Activated T-helper 17 cell treated with anti-CD3 and anti-CD28 coated beads, Interleukin-2, amount 50 U/mL, for 72 hours (primary cell): ENCODE results near the gene CEBPZ. TPM values are rescaled to one million over a fixed set of nuclear protein-coding genes. Genes with fewer than 3 reads are reported as not detected.
"Not testable (repeated sequence)": the region's sequence is repeated elsewhere in the genome, so short reads cannot be mapped to it uniquely, and the experiment has no call there.

Experiments
- ATAC-seq: fragments of 150-1000 bp; cut with Tn5 transposase; replicated peaks from 2 replicates; pipeline ENCODE4 v1.10.0; 2021; ENCODE audit warnings: mild to moderate bottlenecking, moderate library complexity
- H3K27ac Mint-ChIP-seq: one replicate; pipeline ENCODE4 v1.8.0; 2022; ENCODE audit warnings: mixed read lengths
- H3K27me3 Mint-ChIP-seq: one replicate; pipeline ENCODE4 v1.8.0; 2022; ENCODE audit warnings: mixed read lengths
- H3K36me3 Mint-ChIP-seq: one replicate; pipeline ENCODE4 v1.8.0; 2022; ENCODE audit warnings: low read depth, mild to moderate bottlenecking, mixed read lengths
- H3K4me1 Mint-ChIP-seq: one replicate; pipeline ENCODE4 v1.8.0; 2022; ENCODE audit warnings: mixed read lengths
- H3K4me3 Mint-ChIP-seq: one replicate; pipeline ENCODE4 v1.8.0; 2022; ENCODE audit warnings: mild to moderate bottlenecking, mixed read lengths
- H3K9me3 Mint-ChIP-seq: one replicate; pipeline ENCODE4 v1.8.0; 2022; ENCODE audit warnings: mixed read lengths
- total RNA-seq, 2 donors: library from RNA; stranded (reverse); gene quantifications; one replicate each; pipeline ENCODE4 v1.2.3, GENCODE V29; 2022

Gene CEBPZ
- total RNA-seq, 2 donors from 2014 or later: 55.6 to 68.3 TPM

- peak; percentile 54 for ATAC-seq
- Mint-ChIP-seq H3K27ac (peak overlapping the region; percentile 49), H3K4me3 (peak overlapping the region; percentile 31)
Observed at GRCh38 chr2:37243435-37243834, 12.0 kb upstream of the CEBPZ start.

DNA sequence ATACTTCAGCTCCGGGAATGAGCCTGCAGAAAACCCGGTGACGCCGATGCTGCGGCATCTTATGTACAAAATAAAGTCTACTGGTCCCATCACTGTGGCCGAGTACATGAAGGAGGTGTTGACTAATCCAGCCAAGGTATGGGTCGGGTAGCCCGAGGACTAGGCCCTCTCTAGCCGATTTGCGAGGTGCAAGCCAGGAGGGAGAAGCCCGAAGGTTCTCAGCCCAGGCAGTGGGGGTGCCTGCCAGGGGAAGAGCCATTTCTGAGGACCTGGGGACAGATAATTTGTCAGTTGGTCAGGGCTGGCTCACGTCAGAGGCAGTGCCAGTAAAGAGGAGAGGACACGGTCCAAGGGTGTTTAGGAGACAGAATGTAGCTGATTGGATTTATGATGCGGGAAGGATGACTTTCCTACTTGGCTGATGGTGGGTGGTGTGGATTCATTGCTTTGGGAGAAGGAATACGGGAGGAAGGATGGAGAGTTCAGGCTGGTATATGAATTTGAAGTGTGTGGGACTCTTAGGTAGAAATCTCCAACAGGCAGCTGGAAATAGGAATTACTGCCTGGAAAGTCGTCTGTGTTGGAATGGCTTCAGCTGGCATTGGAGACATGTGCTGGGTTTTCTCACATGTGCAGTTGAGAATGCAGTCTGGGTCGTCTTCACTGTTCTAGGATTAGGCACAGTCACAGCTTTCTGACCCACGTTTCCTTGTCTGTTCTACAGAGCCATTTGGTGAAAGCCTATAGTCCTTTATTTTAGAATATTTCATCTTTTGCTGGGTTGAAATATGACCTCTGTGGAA, 936 bp upstream of the CEBPZ start:
- H3K27me3 Mint-ChIP-seq: no peaks in the 10 kb centered on the region
- H3K36me3 Mint-ChIP-seq: peaks cover 53% of the 10 kb centered on the region
- no peak overlapping the region for H3K27ac Mint-ChIP-seq
- H3K4me1 Mint-ChIP-seq: peaks cover 15% of the 10 kb centered on the region
- no peaks in the 10 kb centered on the region for H3K9me3 Mint-ChIP-seq
- H3K4me3 Mint-ChIP-seq: no peak overlapping the region
- peak; percentile 19 for ATAC-seq

More at GRCh38 chr2:37243435-37243834, 12.0 kb upstream of the CEBPZ start:
- peaks cover 99% of the 10 kb centered on the region for H3K36me3 Mint-ChIP-seq
- peaks cover 9% of the 10 kb centered on the region for H3K4me1 Mint-ChIP-seq
- no peaks in the 10 kb centered on the region for H3K9me3 Mint-ChIP-seq
- H3K27me3 Mint-ChIP-seq: no peaks in the 10 kb centered on the region

- Mint-ChIP-seq H3K27ac (no peak overlapping the region), H3K36me3 (peaks cover 53% of the 10 kb centered on the region), H3K4me3 (no peak overlapping the region), H3K9me3 (no peaks in the 10 kb centered on the region), H3K27me3 (no peaks in the 10 kb centered on the region), H3K4me1 (peaks cover 19% of the 10 kb centered on the region)
- ATAC-seq: no peak
Observed at GRCh38 chr2:37230581-37230980, 815 bp downstream of the CEBPZ start.

GRCh38 chr2:37228788-37229187, 2.6 kb downstream of the CEBPZ start:
- Mint-ChIP-seq H3K9me3 (no peaks in the 10 kb centered on the region), H3K36me3 (peaks cover 56% of the 10 kb centered on the region), H3K4me3 (no peak overlapping the region), H3K27me3 (no peaks in the 10 kb centered on the region), H3K27ac (no peak overlapping the region), H3K4me1 (peaks cover 13% of the 10 kb centered on the region)
- ATAC-seq: no peak

DNA sequence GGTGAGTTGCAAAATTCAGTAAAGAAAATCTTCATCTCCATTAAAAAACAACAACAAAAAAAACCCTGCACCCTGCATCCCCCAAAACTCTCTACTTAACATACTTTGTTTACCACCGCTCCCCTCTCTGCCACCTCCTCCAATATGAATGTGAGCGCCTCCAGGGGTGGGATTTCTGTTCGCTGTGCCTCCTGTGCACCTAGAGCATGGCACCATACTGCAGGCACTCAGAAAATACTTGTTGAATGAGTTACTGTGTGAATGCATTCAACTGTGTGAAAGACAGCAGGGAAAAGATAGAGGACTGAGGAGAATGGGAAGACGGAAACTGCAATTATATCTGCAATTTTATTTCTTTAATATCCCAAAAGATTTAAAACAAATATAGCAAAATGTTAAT, 4.5 kb downstream of the CEBPZ start:
- H3K9me3 Mint-ChIP-seq: no peaks in the 10 kb centered on the region
- H3K27me3 Mint-ChIP-seq: no peaks in the 10 kb centered on the region
- no peak overlapping the region for H3K27ac Mint-ChIP-seq
- peaks cover 75% of the 10 kb centered on the region for H3K36me3 Mint-ChIP-seq
- H3K4me3 Mint-ChIP-seq: peak overlapping the region; percentile 2
- H3K4me1 Mint-ChIP-seq: peaks cover 26% of the 10 kb centered on the region
- no peak for ATAC-seq

DNA sequence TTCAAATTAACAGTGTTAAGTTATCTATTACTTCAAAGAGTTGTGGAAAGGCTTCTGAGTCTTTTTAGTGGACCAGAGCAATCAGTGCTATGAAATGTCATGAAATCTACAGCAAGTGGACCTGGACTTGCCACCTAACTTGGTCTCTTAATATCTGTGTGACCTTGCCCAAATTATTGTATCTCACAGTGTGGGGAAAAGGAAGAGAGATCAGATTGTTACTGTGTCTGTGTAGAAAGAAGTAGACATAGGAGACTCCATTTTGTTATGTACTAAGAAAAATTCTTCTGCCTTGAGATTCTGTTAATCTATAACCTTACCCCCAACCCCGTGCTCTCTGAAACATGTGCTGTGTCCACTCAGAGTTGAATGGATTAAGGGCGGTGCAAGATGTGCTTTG, 6.3 kb downstream of the CEBPZ start:
- H3K4me1 Mint-ChIP-seq: peaks cover 26% of the 10 kb centered on the region
- peak overlapping the region; percentile 25 for H3K4me3 Mint-ChIP-seq
- H3K36me3 Mint-ChIP-seq: peaks cover 92% of the 10 kb centered on the region
- not testable (repeated sequence) for ATAC-seq, H3K27me3 Mint-ChIP-seq, H3K9me3 Mint-ChIP-seq, H3K27ac Mint-ChIP-seq

GRCh38 chr2:37224063-37224462, 7.3 kb downstream of the CEBPZ start:
- Mint-ChIP-seq H3K27me3 (no peaks in the 10 kb centered on the region), H3K36me3 (peaks cover 96% of the 10 kb centered on the region), H3K4me3 (no peak overlapping the region), H3K4me1 (peaks cover 22% of the 10 kb centered on the region), H3K27ac (no peak overlapping the region), H3K9me3 (no peaks in the 10 kb centered on the region)
- ATAC-seq: no peak

GRCh38 chr2:37223131-37223530, 8.3 kb downstream of the CEBPZ start:
- H3K27me3 Mint-ChIP-seq: no peaks in the 10 kb centered on the region
- peak overlapping the region; percentile 12 for H3K27ac Mint-ChIP-seq

GRCh38 chr2:37219046-37219445, 12.3 kb downstream of the CEBPZ start:
- no peaks in the 10 kb centered on the region for H3K9me3 Mint-ChIP-seq
- H3K4me3 Mint-ChIP-seq: no peak overlapping the region
- H3K36me3 Mint-ChIP-seq: peaks cover 98% of the 10 kb centered on the region
- no peak for ATAC-seq
- H3K27ac Mint-ChIP-seq: no peak overlapping the region
- peaks cover 17% of the 10 kb centered on the region for H3K4me1 Mint-ChIP-seq
- H3K27me3 Mint-ChIP-seq: no peaks in the 10 kb centered on the region

More at GRCh38 chr2:37223131-37223530, 8.3 kb downstream of the CEBPZ start:
- Mint-ChIP-seq H3K4me3 (no peak overlapping the region), H3K9me3 (no peaks in the 10 kb centered on the region), H3K36me3 (peaks cover 96% of the 10 kb centered on the region), H3K4me1 (peaks cover 21% of the 10 kb centered on the region)
- ATAC-seq: no peak

GRCh38 chr2:37215250-37215649, 16.1 kb downstream of the CEBPZ start:
- ATAC-seq: no peak
- H3K27ac Mint-ChIP-seq: peak overlapping the region; percentile 74
- no peaks in the 10 kb centered on the region for H3K27me3 Mint-ChIP-seq
- peaks cover 4% of the 10 kb centered on the region for H3K4me1 Mint-ChIP-seq
- H3K4me3 Mint-ChIP-seq: no peak overlapping the region
- H3K36me3 Mint-ChIP-seq: peaks cover 98% of the 10 kb centered on the region
- no peaks in the 10 kb centered on the region for H3K9me3 Mint-ChIP-seq

GRCh38 chr2:37211939-37212338, 19.5 kb downstream of the CEBPZ start:
- H3K27me3 Mint-ChIP-seq: no peaks in the 10 kb centered on the region
- H3K27ac Mint-ChIP-seq: no peak overlapping the region
- ATAC-seq: no peak
- peaks cover 11% of the 10 kb centered on the region for H3K4me1 Mint-ChIP-seq
- H3K9me3 Mint-ChIP-seq: peaks cover 11% of the 10 kb centered on the region
- H3K4me3 Mint-ChIP-seq: no peak overlapping the region
- peaks cover 98% of the 10 kb centered on the region for H3K36me3 Mint-ChIP-seq

- no peak overlapping the region for H3K4me3 Mint-ChIP-seq
- peaks cover 98% of the 10 kb centered on the region for H3K36me3 Mint-ChIP-seq
- ATAC-seq: no peak
- peaks cover 15% of the 10 kb centered on the region for H3K4me1 Mint-ChIP-seq
- no peaks in the 10 kb centered on the region for H3K27me3 Mint-ChIP-seq
- H3K9me3 Mint-ChIP-seq: peaks cover 14% of the 10 kb centered on the region
- no peak overlapping the region for H3K27ac Mint-ChIP-seq
Observed at GRCh38 chr2:37211212-37211611, 20.2 kb downstream of the CEBPZ start.

GRCh38 chr2:37206760-37207159, 24.6 kb downstream of the CEBPZ start:
- Mint-ChIP-seq H3K4me1 (peaks cover 23% of the 10 kb centered on the region), H3K36me3 (peaks cover 100% of the 10 kb centered on the region), H3K9me3 (peaks cover 14% of the 10 kb centered on the region)
- H3K27me3 Mint-ChIP-seq, ATAC-seq, H3K27ac Mint-ChIP-seq, H3K4me3 Mint-ChIP-seq: not testable (repeated sequence)

DNA sequence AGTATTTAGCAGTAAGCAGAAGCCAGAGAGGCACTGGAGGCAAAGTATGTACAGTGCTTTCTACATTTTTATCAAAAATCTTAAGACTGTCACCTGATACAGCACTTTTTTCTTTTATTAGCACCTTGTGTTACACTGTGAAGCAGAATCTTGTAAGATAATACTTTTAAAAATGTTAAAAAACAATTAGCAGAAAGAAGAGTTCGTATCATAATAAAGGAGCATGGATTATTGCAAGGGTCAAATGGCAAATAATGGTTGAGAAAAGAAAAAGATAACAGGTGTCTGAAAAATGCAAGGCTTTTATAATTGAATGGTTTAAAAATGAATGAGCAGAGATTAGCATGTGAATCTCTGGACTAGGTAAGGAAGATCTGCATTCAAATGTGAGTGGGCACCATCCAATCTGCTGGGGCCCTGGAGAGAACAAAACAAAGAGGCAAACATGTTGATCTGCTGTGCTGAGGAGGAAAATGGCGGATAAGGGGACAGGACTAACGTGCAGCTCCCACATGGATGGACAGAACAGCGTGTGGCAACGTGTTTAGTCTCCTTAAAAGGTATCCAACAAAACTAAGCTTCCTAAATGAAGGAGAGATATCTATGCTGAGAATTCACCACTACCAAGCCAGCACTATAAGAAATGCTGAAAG, 25.6 kb downstream of the CEBPZ start:
- H3K36me3 Mint-ChIP-seq: peaks cover 100% of the 10 kb centered on the region
- peaks cover 14% of the 10 kb centered on the region for H3K9me3 Mint-ChIP-seq
- H3K4me1 Mint-ChIP-seq: peaks cover 23% of the 10 kb centered on the region
- no peak for ATAC-seq
- no peak overlapping the region for H3K4me3 Mint-ChIP-seq
- no peaks in the 10 kb centered on the region for H3K27me3 Mint-ChIP-seq
- H3K27ac Mint-ChIP-seq: no peak overlapping the region

DNA sequence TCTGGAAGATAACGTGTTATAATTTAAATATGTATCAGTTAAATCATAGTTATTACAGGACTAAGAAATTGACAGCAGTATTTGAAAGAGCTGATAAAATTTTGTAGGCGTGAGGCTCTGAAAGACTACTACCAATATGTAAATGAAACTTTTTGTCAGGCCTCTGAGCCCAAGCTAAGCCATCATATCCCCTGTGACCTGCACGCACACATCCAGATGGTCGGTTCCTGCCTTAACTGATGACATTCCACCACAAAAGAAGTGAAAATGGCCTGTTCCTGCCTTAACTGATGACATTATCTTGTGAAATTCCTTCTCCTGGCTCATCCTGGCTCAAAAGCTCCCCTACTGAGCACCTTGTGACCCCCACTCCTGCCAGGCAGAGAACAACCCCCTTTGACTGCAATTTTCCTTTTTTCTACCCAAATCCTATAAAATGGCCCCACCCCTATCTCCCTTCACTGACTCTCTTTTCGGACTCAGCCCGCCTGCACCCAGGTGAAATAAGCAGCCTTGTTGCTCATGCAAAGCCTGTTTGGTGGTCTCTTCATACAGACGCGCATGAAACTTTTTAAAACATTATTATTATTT, 26.2 kb downstream of the CEBPZ start:
- H3K36me3 Mint-ChIP-seq: peaks cover 100% of the 10 kb centered on the region
- H3K27ac Mint-ChIP-seq, H3K27me3 Mint-ChIP-seq: not testable (repeated sequence)

More for the DNA sequence above, 26.2 kb downstream of the CEBPZ start:
- not testable (repeated sequence) for ATAC-seq, H3K4me3 Mint-ChIP-seq
- Mint-ChIP-seq H3K4me1 (peaks cover 23% of the 10 kb centered on the region), H3K9me3 (peaks cover 14% of the 10 kb centered on the region)
